CD8-positive, alpha-beta memory T cell (primary cell): Measurements from ENCODE around the gene EFCAB9. TPM values are rescaled to one million over a fixed set of nuclear protein-coding genes. Genes with fewer than 3 reads are reported as not detected.

Source experiments
- CTCF ChIA-PET: fragments of 350-600 bp; sonication (Branson Sonifier 250); formaldehyde crosslinking; loops from one replicate; lab custom pipeline; 2021; ENCODE audit warnings: antibody characterized with exemption; lab: Charles Lee
- POLR2A ChIA-PET: fragments of 350-600 bp; sonication (Branson Sonifier 250); formaldehyde crosslinking; loops from one replicate; lab custom pipeline; 2021; ENCODE audit warnings: antibody characterized with exemption; lab: Charles Lee
- DNase-seq, 5 donors: peaks; one replicate each; pipeline versions ENCODE4 v3.0.0 to v3.0.0-alpha.2; 2020 to 2022; ENCODE audit warnings: mixed read lengths in 1 of 5
- H3K27ac ChIP-seq: one replicate; pipeline ENCODE4 v1.7.0; 2013; ENCODE audit warnings: low read depth, mild to moderate bottlenecking, low read length, moderate library complexity
- H3K27me3 ChIP-seq: 2 replicates; pipeline ENCODE4 v1.7.0; 2013; ENCODE audit warnings: low read length, mild to moderate bottlenecking; ENCODE audit not compliant: insufficient read depth, poor library complexity, severe bottlenecking
- H3K36me3 ChIP-seq: 2 replicates; pipeline ENCODE4 v1.7.0; 2013; ENCODE audit warnings: mild to moderate bottlenecking, low read length, moderate library complexity; ENCODE audit not compliant: insufficient read depth
- H3K4me1 ChIP-seq: 2 replicates; pipeline ENCODE4 v1.7.0; 2013; ENCODE audit warnings: mild to moderate bottlenecking, low read length, moderate library complexity; ENCODE audit not compliant: insufficient read depth
- H3K4me3 ChIP-seq: 2 replicates; pipeline ENCODE4 v1.7.0; 2013; ENCODE audit warnings: mild to moderate bottlenecking, low read length
- H3K9me3 ChIP-seq: 2 replicates; pipeline ENCODE4 v1.7.0; 2013; ENCODE audit warnings: mild to moderate bottlenecking, low read length
- H3K27ac Mint-ChIP-seq, 8 donors: one replicate each; pipeline ENCODE4 v1.8.0; 2020 to 2021; ENCODE audit warnings: mixed read lengths in 8 of 8, mild to moderate bottlenecking in 6 of 8, inconsistent platforms in 3 of 8, moderate library complexity in 3 of 8
- H3K27me3 Mint-ChIP-seq, 2 donors: one replicate each; pipeline ENCODE4 v1.8.0; 2020 to 2021; ENCODE audit warnings: mixed read lengths in 2 of 2, mild to moderate bottlenecking in 1 of 2, moderate library complexity in 1 of 2
- H3K36me3 Mint-ChIP-seq, 3 donors: one replicate each; pipeline ENCODE4 v1.8.0; 2020 to 2021; ENCODE audit warnings: mixed read lengths in 3 of 3, inconsistent platforms in 1 of 3, mild to moderate bottlenecking in 1 of 3
- H3K4me1 Mint-ChIP-seq, 3 donors: one replicate each; pipeline ENCODE4 v1.8.0; 2020 to 2021; ENCODE audit warnings: mixed read lengths in 3 of 3, inconsistent platforms in 1 of 3, mild to moderate bottlenecking in 1 of 3
- H3K4me3 Mint-ChIP-seq, 7 donors: one replicate each; pipeline ENCODE4 v1.8.0; 2020 to 2021; ENCODE audit warnings: mixed read lengths in 7 of 7, mild to moderate bottlenecking in 6 of 7, moderate library complexity in 4 of 7, inconsistent platforms in 2 of 7
- H3K9me3 Mint-ChIP-seq, 5 donors: one replicate each; pipeline ENCODE4 v1.8.0; 2020 to 2022; ENCODE audit warnings: mixed read lengths in 5 of 5, mild to moderate bottlenecking in 3 of 5, moderate library complexity in 2 of 5, inconsistent platforms in 1 of 5
- polyA plus RNA-seq: library from polyadenylated mRNA; unstranded; fragments of 300-500 nt; fragmentation: Illumina TruSeq; gene quantifications from one replicate; pipeline ENCODE4 v1.2.3, GENCODE V29; 2021
- total RNA-seq, 2 experiments: library from RNA; stranded (reverse); gene quantifications; one replicate each; pipeline ENCODE4 v1.2.3, GENCODE V29; 2021

EFCAB9 gene
- total and polyA plus RNA-seq, 3 experiments from 2014 or later: not detected

- H3K36me3 ChIP-seq: peaks cover 11% of the 10 kb centered on the region
- H3K4me3 ChIP-seq: no peak overlapping the region
- Mint-ChIP-seq H3K36me3 (peaks cover 0 to 76% (median 11%) of the 10 kb centered on the region in 3 donors), H3K27me3 (no peaks in the 10 kb centered on the region), H3K27ac (peak overlapping the region; percentile 63 to 99 (median 90)), H3K4me1 (peaks cover 81 to 94% (median 90%) of the 10 kb centered on the region in 3 donors), H3K4me3 (peak overlapping the region in 2 of 7 donors; percentile 27 to 28), H3K9me3 (no peaks in the 10 kb centered on the region)
- ChIA-PET POLR2A (interaction anchor here (0.6 kb wide), 1 partner anchor 54 kb away, joined by 3 read pairs; no protein-coding TSS in a partner anchor), CTCF (interaction anchor here (1.3 to 1.9 kb wide), 2 partner anchors 13 to 15 kb away, joined by 4 to 5 read pairs; no protein-coding TSS in a partner anchor)
- DNase-seq: no peak
- H3K9me3 ChIP-seq: no peaks in the 10 kb centered on the region
- peaks cover 93% of the 10 kb centered on the region for H3K4me1 ChIP-seq
- H3K27me3 ChIP-seq: no peaks in the 10 kb centered on the region
- no peak overlapping the region for H3K27ac ChIP-seq
Observed at GRCh38 chr5:172166030-172166826, 27.7 kb upstream of the EFCAB9 start.

DNA sequence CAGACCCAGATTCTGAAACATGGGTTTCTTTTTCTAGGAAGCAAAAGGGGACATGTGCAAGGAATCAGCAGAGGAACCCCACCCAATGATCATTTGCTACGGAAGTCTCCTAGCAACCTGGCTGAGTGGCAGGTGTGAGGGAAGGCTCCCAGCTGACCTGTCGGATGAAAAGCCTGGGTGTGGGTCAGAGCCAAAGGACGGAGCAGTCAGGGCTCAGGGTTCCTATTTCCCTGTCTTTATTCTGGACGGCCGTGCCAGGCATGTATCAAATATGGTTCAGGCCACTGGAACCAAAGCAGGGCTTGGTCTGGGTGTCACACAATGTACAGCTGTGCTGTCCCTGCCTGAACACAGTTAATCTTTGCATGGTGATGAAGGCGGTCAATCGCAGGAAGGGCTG is 26.1 kb upstream of the EFCAB9 start:
- DNase-seq: no peak
- Histone ChIP-seq H3K9me3 (no peaks in the 10 kb centered on the region), H3K36me3 (peaks cover 11% of the 10 kb centered on the region), H3K27me3 (no peaks in the 10 kb centered on the region), H3K4me3 (no peak overlapping the region), H3K27ac (no peak overlapping the region), H3K4me1 (peaks cover 91% of the 10 kb centered on the region)
- H3K27ac Mint-ChIP-seq: peak overlapping the region; percentile 68 to 99 (median 95)
- H3K9me3 Mint-ChIP-seq: no peaks in the 10 kb centered on the region
- POLR2A ChIA-PET: no interaction called here
- peaks cover 83 to 94% (median 91%) of the 10 kb centered on the region in 3 donors for H3K4me1 Mint-ChIP-seq
- CTCF ChIA-PET: interaction anchor here (1.7 to 14.7 kb wide), 2 partner anchors 9 to 19 kb away, joined by 3 to 340 read pairs; partner anchors contain the start of gene STK10
- peak overlapping the region in 5 of 7 donors; percentile 4 to 80 (median 47) for H3K4me3 Mint-ChIP-seq
- no peaks in the 10 kb centered on the region for H3K27me3 Mint-ChIP-seq
- peaks cover 0 to 70% (median 9%) of the 10 kb centered on the region in 3 donors for H3K36me3 Mint-ChIP-seq

DNA sequence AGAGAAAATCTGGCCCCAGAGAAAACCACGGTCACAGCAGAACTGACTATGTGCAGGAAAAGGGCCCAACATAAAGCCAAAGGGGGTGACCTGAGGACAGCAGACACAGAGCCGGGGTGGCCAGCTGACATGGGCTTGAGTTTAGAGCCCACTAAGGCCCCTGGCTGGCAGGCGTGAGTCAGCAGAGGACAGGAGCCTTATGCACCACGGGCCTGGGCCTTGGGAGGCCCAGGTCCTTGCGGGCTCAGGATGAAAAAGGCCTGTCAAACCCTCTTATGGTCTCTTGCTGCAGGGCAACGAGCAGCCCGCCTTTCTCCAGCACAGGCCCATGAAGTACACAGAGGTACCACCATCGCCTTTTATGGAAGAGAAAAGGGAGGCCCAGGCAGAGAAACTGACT is 25.7 kb upstream of the EFCAB9 start:
- peaks cover 91% of the 10 kb centered on the region for H3K4me1 ChIP-seq
- no peaks in the 10 kb centered on the region for H3K27me3 Mint-ChIP-seq
- POLR2A ChIA-PET: interaction anchor here (8.4 kb wide), 1 partner anchor 17 kb away, joined by 246 read pairs; the partner anchor contains the start of gene STK10
- H3K9me3 ChIP-seq: no peaks in the 10 kb centered on the region
- peaks cover 83 to 94% (median 91%) of the 10 kb centered on the region in 3 donors for H3K4me1 Mint-ChIP-seq
- H3K27ac Mint-ChIP-seq: peak overlapping the region; percentile 68 to 99 (median 95)
- peaks cover 11% of the 10 kb centered on the region for H3K36me3 ChIP-seq
- H3K9me3 Mint-ChIP-seq: no peaks in the 10 kb centered on the region
- no peak for DNase-seq
- H3K4me3 ChIP-seq: no peak overlapping the region
- no peak overlapping the region for H3K27ac ChIP-seq
- H3K4me3 Mint-ChIP-seq: peak overlapping the region in 4 of 7 donors; percentile 4 to 70 (median 54)
- peaks cover 0 to 68% (median 9%) of the 10 kb centered on the region in 3 donors for H3K36me3 Mint-ChIP-seq
- no peaks in the 10 kb centered on the region for H3K27me3 ChIP-seq
- CTCF ChIA-PET: interaction anchor here (1.7 to 14.7 kb wide), 2 partner anchors 9 to 18 kb away, joined by 3 to 340 read pairs; partner anchors contain the start of gene STK10

GRCh38 chr5:172169216-172169615 is 24.8 kb upstream of the EFCAB9 start:
- Histone ChIP-seq H3K27me3 (no peaks in the 10 kb centered on the region), H3K36me3 (peaks cover 11% of the 10 kb centered on the region), H3K4me1 (peaks cover 92% of the 10 kb centered on the region), H3K9me3 (no peaks in the 10 kb centered on the region), H3K4me3 (no peak overlapping the region), H3K27ac (no peak overlapping the region)
- DNase-seq: no peak
- Mint-ChIP-seq H3K9me3 (no peaks in the 10 kb centered on the region), H3K27ac (peak overlapping the region; percentile 68 to 99 (median 92)), H3K4me3 (peak overlapping the region; percentile 50 to 77 (median 61)), H3K27me3 (peaks cover 0 to 4% of the 10 kb centered on the region in 2 donors), H3K36me3 (peaks cover 0 to 74% (median 14%) of the 10 kb centered on the region in 3 donors), H3K4me1 (peaks cover 85 to 96% (median 94%) of the 10 kb centered on the region in 3 donors)
- ChIA-PET CTCF (interaction anchor here (14.7 kb wide), 1 partner anchor 17 kb away, joined by 340 read pairs; the partner anchor contains the start of gene STK10), POLR2A (interaction anchor here (8.4 kb wide), 1 partner anchor 17 kb away, joined by 246 read pairs; the partner anchor contains the start of gene STK10)

DNA sequence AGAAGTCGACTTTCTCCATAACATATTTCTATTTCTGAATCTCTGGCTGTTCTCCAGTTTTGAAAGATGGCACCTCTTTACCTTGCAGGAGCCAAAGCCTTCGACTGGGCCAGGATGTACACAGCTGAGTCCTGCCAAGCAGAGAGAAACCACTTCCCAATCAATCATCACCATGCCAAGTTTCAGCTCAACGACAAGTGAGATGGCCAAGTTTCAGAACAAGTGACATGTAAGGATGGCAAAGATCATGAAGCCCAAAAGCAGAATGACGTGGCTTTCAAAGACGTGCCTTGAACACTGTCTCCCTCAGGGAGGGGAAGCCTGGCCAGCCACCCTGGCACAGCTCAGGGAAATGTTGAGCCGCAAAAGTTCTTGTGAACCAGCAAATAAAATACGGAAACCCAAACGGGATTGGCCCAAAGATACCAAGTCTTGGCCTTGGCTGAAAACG is 23.7 kb upstream of the EFCAB9 start:
- peak overlapping the region in 6 of 7 donors; percentile 9 to 70 (median 54) for H3K4me3 Mint-ChIP-seq
- peaks cover 88 to 96% (median 95%) of the 10 kb centered on the region in 3 donors for H3K4me1 Mint-ChIP-seq
- peaks cover 0 to 76% (median 14%) of the 10 kb centered on the region in 3 donors for H3K36me3 Mint-ChIP-seq
- no peak for DNase-seq
- Histone ChIP-seq H3K36me3 (peaks cover 11% of the 10 kb centered on the region), H3K4me3 (no peak overlapping the region), H3K4me1 (peaks cover 88% of the 10 kb centered on the region), H3K9me3 (no peaks in the 10 kb centered on the region), H3K27ac (no peak overlapping the region), H3K27me3 (no peaks in the 10 kb centered on the region)
- H3K27me3 Mint-ChIP-seq: peaks cover 0 to 4% of the 10 kb centered on the region in 2 donors
- ChIA-PET CTCF (interaction anchor here (0.7 to 14.7 kb wide), 3 partner anchors 8 to 64 kb away, joined by 3 to 340 read pairs (median 6); partner anchors contain the start of gene STK10), POLR2A (interaction anchor here (8.4 kb wide), 1 partner anchor 16 kb away, joined by 246 read pairs; the partner anchor contains the start of gene STK10)
- no peaks in the 10 kb centered on the region for H3K9me3 Mint-ChIP-seq
- peak overlapping the region; percentile 68 to 99 (median 92) for H3K27ac Mint-ChIP-seq

GRCh38 chr5:172171118-172171517 is 22.9 kb upstream of the EFCAB9 start:
- Mint-ChIP-seq H3K4me3 (peak overlapping the region in 2 of 7 donors; percentile 28 to 44), H3K27me3 (peaks cover 0 to 4% of the 10 kb centered on the region in 2 donors), H3K36me3 (peaks cover 0 to 77% (median 14%) of the 10 kb centered on the region in 3 donors), H3K9me3 (no peaks in the 10 kb centered on the region), H3K4me1 (peaks cover 95 to 99% (median 98%) of the 10 kb centered on the region in 3 donors), H3K27ac (peak overlapping the region; percentile 54 to 100 (median 92))
- Histone ChIP-seq H3K4me1 (peaks cover 88% of the 10 kb centered on the region), H3K27ac (no peak overlapping the region), H3K27me3 (no peaks in the 10 kb centered on the region), H3K36me3 (peaks cover 11% of the 10 kb centered on the region), H3K9me3 (no peaks in the 10 kb centered on the region), H3K4me3 (no peak overlapping the region)
- CTCF ChIA-PET: interaction anchor here (1.8 to 14.7 kb wide), 2 partner anchors 15 to 65 kb away, joined by 6 to 340 read pairs; partner anchors contain the start of gene STK10
- POLR2A ChIA-PET: interaction anchor here (8.4 kb wide), 1 partner anchor 15 kb away, joined by 246 read pairs; the partner anchor contains the start of gene STK10
- DNase-seq: no peak

- Mint-ChIP-seq H3K27me3 (peaks cover 0 to 4% of the 10 kb centered on the region in 2 donors), H3K36me3 (peaks cover 0 to 69% (median 13%) of the 10 kb centered on the region in 3 donors), H3K4me1 (peaks cover 94 to 99% (median 99%) of the 10 kb centered on the region in 3 donors), H3K4me3 (peak overlapping the region; percentile 86 to 96 (median 93)), H3K27ac (peak overlapping the region; percentile 97 to 100 (median 98)), H3K9me3 (no peaks in the 10 kb centered on the region)
- Histone ChIP-seq H3K27ac (peak overlapping the region; percentile 71), H3K4me1 (peaks cover 88% of the 10 kb centered on the region), H3K36me3 (peaks cover 11% of the 10 kb centered on the region), H3K27me3 (no peaks in the 10 kb centered on the region), H3K4me3 (peak overlapping the region; percentile 79), H3K9me3 (no peaks in the 10 kb centered on the region)
- POLR2A ChIA-PET: interaction anchor here (1.1 to 8.4 kb wide), 7 partner anchors 10 to 166 kb away, joined by 7 to 246 read pairs (median 12); partner anchors contain the start of genes FBXW11 and STK10
- CTCF ChIA-PET: interaction anchor here (0.7 to 14.7 kb wide), 15 partner anchors 10 to 524 kb away, joined by 3 to 340 read pairs (median 7); partner anchors contain the start of gene STK10
- DNase-seq: peak in 1 of 5 donors; percentile 44
Observed at GRCh38 chr5:172172912-172173563, 20.9 kb upstream of the EFCAB9 start.
